ENCODE measurements around the gene DEPDC5.
A peak's percentile ranks its signal among the peaks of the same experiment; 100 is the strongest.
"Not testable (repeated sequence)": the region's sequence is repeated elsewhere in the genome, so short reads cannot be mapped to it uniquely, and the experiment has no call there.

The DEPDC5 gene

DNA sequence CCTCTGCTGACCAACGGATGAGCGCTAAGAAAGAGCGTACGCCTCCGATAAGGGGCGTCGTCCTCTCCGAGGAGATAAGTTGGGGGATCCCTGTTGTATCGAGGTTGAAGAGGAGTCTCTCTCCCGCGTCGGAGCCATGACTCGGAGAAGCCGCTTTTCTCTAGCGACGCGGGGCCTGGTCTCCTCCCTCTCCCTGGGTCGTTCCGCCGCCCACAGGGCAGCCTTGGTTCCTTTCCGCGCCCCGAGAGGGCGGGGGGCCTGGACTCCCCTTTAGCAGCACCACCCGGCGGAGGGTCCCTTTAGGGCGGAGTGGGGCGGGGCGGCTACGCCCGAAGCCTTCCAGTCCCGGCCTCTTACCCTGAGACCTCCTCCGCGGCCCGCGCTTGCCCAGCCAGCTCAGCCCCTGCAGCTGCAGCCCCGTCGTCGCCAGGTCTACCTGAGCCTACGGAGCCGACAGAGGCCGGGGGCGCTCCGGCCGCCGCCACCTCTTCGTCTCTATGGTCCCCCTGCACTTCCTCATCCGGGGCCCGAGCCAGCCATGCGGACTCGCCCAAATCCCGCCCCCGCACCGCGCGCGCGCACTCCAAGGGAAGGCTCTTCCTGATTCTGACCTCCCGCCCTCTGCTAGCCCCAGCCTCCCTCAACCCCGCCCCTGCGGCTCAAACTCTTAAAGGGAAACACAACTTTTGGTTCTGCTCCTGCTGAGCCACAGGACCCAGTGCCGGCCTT is 4.0 kb upstream of the DEPDC5 start, which contains the start of gene PRR14L:
Gene PRR14L (minus strand): TSS at position 497 of the 729 bp plus-strand sequence. CDS start 11,272 bp downstream, outside the sequence.
- DNase-seq (ENCODE audit: low spot score), result peak; percentile 97

DNA sequence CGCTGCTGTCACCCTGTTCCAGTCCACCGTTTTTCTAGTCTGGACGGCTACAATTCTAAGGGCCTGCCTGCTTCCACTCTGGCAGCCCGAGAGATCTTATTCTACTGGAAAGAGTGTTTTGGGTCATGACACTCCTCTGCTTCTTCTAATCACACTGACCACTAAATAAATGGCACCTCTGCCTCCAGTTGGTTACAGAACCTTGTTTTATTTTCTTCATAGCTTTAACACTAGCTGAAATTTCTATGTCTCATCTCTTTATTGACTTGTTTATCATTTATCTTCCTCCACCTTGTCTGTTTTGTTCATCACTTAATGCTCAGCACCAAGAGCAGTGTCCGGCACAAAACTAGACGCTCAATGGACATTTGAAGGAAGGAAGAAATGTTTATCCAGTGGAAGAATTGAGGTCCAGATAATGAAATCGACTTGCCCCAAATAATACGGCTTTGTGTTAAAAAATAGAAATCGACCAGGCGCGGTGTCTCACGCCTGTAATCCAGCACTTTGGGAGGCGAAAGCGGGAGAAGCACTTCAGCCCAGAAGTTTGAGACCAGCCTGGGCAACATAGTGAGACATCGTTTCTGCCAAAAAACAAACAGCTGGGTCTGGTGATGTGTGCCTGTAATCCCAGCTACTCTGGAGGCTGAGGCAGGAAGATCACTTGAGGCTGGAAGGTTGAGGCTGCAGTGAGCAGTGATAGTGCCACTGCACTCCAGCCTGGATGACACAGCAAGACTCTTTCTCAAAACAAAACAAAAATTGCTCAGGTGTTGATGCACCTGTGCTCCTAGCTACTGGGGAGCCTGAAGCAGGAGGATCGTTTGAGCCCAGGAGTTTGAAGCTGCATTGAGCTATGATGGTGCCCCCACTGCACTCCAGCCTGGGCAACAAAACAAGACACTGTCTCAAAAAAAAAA is 3.2 kb upstream of the DEPDC5 start:
- DNase-seq (ENCODE audit: low spot score), result no peak

DNA sequence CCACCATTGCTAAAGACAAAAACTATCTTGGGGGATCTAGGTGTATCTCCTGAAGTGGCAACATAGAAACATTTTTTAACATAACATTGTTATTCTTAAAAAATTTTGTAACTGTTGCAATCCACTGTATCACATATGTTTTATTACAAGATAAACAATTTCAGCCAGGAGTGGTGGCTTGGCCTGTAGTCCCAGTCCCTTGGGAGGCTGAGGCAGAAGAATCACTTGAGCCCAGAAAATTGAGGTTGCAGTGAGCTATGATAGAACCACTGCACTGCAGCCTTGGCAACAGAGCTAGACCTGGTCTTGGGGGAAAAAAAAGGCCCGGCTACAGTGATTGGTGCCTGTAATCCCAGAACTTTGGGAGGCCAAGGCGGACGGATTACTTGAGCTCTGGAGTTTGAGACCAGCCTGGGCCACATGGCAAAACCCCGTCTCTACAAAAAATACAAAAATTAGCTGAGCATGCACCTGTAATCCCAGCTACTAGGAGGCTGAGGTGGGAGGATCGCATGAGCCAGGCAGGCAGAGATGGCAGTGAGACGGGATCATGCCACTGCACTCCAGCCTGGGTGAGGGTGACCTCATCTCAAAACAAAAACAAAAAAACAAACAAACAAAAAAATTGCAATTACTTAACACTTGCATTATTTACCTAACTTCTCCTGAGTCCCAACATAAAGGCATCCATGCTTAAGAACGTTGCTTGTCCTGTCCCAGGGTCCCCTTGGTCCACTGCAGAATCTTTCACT is 1.5 kb upstream of the DEPDC5 start:
- no peak for DNase-seq (ENCODE audit: low spot score)

DNA sequence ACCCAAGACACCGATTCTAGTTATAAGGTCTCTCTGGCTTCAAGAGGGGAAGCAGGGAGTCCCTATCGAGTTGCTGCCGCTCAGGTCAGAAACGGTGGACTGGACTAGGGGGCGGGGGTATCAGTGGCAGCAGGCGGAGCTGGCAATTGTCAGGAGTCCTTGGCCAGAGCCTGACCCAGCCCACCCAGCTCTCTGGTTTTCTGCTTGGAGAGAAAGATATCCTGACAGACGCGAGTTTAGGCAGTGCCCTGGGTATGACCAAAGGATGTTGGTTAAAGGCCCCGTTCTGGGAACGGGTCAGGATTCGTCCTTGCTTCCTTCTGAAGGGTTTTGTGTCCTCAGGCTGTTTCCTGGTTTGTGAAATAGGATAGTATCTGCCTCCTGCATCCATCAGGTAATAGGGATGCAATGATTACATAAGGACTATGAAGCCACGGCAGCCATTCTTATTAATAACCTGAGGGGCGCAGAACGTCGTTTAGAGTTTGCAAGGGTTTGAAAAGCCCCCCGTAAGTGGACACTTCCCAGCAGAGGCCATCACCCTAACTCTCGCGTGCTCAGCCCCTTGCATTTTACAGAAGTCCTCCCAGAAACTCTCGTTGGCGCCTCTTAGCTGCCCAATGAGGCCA is 700 bp upstream of the DEPDC5 start:
- peak; percentile 40 for DNase-seq (ENCODE audit: low spot score)

- DNase-seq (ENCODE audit: low spot score), result no peak
Measured at GRCh38 chr22:31754813-31755212, 994 bp downstream of the DEPDC5 start.

DNA sequence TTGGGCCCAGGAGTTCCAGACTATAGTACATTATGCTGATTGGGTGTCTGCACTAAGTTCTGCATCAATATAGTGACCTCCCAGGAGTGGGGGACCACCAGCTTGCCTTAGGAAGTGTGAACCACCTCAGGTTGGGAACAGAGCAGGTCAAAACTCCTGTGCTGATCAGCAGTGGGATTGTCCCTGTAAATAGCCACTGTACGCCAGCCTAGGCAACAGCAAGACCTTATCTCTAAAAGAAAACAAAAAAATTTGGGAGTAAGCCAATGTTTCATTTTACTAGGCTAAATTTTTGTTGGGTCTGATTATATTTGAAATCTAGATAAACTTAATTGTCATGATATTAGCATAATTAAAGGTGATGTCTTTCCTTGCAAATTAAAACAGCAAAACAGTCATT is 3.4 kb downstream of the DEPDC5 start:
- DNase-seq (ENCODE audit: low spot score), result no peak

DNA sequence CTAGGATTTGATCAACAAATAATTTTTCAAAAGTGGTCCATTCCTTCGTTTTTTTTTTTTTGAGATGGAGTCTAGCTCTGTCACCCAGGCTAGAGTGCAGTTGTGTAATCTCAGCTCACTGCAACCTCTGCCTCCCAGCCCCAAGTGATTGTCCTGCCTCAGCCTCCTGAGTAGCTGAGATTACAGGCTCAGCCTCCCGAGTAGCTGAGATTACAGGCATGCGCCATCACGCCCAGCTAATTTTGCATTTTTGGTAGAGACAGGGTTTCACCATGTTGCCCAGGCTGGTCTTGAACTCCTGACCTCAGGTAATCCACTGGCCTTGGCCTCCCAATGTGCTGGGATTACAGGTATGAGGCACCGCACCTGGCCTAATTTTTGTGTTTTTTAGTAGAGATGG is 5.0 kb downstream of the DEPDC5 start:
- DNase-seq (ENCODE audit: low spot score), result not testable (repeated sequence)

DNA sequence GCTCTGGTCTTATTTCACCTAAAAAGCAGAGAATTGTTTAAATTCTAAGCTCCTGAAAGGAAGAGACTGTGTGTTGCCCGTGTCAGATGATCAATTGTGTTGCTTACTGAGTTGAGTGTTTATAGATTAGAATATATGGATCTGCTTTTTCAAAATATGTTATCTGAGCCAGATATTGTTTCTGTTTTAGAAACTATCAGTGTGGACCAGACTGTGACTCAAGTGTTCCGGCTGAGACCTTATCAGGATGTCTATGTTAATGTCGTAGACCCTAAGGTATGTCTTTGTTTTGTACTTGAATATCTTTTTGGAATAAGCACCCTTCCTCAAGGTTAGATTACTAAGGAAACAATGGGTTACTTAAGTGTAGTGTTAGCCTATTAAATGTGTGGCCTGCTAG is 11.0 kb downstream of the DEPDC5 start:
- DNase-seq (ENCODE audit: low spot score), result no peak

DNA sequence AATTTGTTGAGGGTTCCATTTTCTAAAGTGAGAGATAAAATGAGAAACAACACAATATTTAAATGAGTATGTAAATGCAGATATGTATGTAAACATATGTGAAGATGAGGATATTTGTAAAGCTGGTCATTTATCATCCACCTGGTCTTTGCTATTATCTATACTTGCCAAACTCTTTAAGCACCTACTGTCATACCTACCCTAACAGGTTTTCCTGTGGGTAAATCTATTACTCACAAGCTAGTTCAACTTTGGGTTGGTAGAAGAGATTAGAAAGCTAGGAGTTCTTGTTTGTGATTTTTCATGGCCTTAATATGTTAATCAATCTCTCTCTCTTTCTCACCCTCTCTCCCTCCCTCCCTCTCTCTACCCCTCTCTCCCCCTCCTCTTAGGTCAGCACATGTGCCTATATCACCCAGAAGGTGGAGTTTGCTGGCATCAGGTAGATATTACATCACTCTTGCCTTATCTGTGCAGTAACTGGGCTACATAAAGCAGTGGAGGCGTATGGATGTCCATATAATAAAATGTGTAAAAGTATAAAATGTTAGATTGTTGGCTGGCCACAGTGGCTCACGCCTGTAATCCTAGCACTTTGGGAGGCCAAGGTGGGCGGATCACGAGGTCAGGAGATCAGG is 14.7 kb downstream of the DEPDC5 start:
- no peak for DNase-seq (ENCODE audit: low spot score)

DNA sequence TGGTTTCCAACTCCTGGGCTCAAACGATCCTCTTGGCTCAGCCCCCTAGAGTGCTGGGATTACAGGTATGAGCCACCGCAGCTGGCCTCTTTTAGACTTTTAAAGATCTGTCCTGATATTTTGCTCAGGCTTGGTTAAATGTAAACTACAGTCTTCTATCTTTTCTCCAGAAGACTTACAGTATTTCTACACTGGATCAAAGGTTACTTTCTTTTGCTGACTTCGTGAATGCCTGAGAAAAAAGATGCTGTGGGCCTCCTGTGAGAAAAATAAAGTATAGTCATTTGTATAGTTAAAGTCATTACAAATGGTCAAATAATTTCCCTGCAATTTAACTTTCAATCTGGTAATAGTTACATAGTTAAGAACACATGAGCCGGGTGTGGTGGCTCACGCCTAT is 19.6 kb downstream of the DEPDC5 start:
- DNase-seq (ENCODE audit: low spot score), result no peak

GRCh38 chr22:31776231-31776630 is 22.4 kb downstream of the DEPDC5 start:
- no peak for DNase-seq (ENCODE audit: low spot score)

DNA sequence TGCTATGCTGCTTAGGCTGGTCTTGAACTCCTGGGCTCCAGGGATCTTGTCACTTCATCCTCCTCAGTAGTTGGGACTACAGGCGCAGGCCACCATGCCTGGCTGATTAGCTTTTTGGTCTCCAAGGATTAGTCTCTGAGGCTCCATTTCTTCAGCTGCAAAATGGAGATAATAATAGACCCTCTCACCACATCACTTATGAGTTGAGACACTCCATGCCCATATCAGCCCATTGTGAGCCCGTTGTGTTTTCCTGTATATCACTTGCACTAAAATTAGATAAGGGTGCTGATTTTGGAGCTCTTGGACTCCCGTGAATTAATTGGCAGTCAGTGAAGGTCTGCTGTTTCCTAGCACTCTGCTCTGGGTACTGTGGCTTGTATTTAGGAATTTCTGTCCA is 36.0 kb downstream of the DEPDC5 start:
- no peak for DNase-seq (ENCODE audit: low spot score)

- DNase-seq (ENCODE audit: low spot score), result no peak
Measured at GRCh38 chr22:31790240-31790639, 36.4 kb downstream of the DEPDC5 start.

GRCh38 chr22:31799358-31799757 is 45.5 kb downstream of the DEPDC5 start:
- DNase-seq (ENCODE audit: low spot score), result not testable (repeated sequence)

GRCh38 chr22:31800065-31800464 is 46.2 kb downstream of the DEPDC5 start:
- DNase-seq (ENCODE audit: low spot score), result no peak

GRCh38 chr22:31800861-31801260 is 47.0 kb downstream of the DEPDC5 start:
- DNase-seq (ENCODE audit: low spot score), result not testable (repeated sequence)

- DNase-seq (ENCODE audit: low spot score), result peak; percentile 23
Measured at GRCh38 chr22:31802575-31802974, 48.8 kb downstream of the DEPDC5 start.

DNA sequence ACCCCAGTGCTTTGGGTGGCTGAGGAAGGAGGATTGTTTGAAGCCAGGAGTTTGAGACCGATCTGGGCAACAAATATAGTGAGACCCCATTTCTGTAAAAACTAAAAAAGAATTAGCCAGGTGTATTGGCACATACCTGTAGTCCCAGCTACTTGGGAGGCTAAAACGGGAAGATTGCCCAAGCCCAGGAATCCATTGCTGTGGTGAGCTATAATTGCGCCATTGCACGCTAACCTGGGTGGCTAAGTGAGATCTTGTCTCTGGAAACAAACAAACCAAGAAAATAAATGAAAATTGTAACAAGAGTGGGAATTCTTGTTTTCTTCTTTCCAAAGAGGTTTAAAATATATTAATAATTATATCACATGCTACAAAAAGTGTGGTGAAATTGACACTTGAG is 52.9 kb downstream of the DEPDC5 start:
- no peak for DNase-seq (ENCODE audit: low spot score)

- DNase-seq (ENCODE audit: low spot score), result no peak
Measured at GRCh38 chr22:31812977-31813605, 59.3 kb downstream of the DEPDC5 start.

- not testable (repeated sequence) for DNase-seq (ENCODE audit: low spot score)
Measured at GRCh38 chr22:31813898-31814297, 60.1 kb downstream of the DEPDC5 start.

DNA sequence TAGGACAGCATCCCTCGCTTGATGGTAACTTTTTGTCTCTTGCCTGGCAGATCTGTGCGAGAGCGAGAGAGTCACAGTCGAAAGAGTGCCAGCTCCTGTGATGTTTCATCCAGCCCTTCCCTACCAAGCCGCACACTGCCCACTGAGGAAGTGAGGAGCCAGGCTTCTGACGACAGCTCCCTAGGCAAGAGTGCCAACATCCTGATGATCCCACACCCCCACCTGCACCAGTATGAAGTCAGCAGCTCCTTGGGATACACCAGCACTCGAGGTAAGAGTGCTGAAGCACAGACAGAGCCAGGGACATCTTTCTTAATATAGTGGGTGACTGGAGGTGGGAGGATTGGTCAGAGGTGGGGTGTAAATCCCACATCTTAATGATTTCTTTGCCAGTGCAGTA is 61.1 kb downstream of the DEPDC5 start:
- no peak for DNase-seq (ENCODE audit: low spot score)

Measured in hematopoietic multipotent progenitor cell treated with erythropoietin and hydrocortisone succinate and interleukin-3 and kit ligand, for 15 days (in vitro differentiated cells).